GM12878 (cell line): ENCODE measurements around the gene ESRRB. TPM values are rescaled to one million over a fixed set of nuclear protein-coding genes. Genes with fewer than 3 reads are reported as not detected.

Experiments
- ATAC-seq: fragments of 200-7000 bp; cut with Tn5 transposase; 3 replicates; pipeline ENCODE4 v1.9.1; 2020; ENCODE audit warnings: mild to moderate bottlenecking, moderate library complexity
- BruUV-seq: library from RNA; stranded (reverse); fragments of 400-500 nt; replicated peaks from 2 replicates; lab custom pipeline; 2021; lab: Mats Ljungman, UMichigan
- CTCF ChIA-PET: fragments of 300-600 bp; sonication (Branson Sonifier 250); formaldehyde crosslinking; extraction: SDS; loops from one replicate; lab custom pipeline; 2021; ENCODE audit warnings: inconsistent platforms; lab: Yijun Ruan, JAX
- POLR2A ChIA-PET: fragments of 350-600 bp; formaldehyde crosslinking; extraction: SDS; loops from one replicate; lab custom pipeline; 2021; ENCODE audit warnings: inconsistent platforms; lab: Charles Lee
- RAD21 ChIA-PET: fragments of 300-600 bp; sonication (Branson Sonifier 250); formaldehyde crosslinking; loops from one replicate; lab custom pipeline; 2023; ENCODE audit warnings: antibody characterized with exemption; ENCODE audit not compliant: unreplicated experiment; lab: Charles Lee
- SMC1A ChIA-PET: fragments of 300-600 bp; sonication (Branson Sonifier 250); formaldehyde crosslinking; loops from one replicate; lab custom pipeline; 2023; ENCODE audit not compliant: unreplicated experiment, uncharacterized antibody; lab: Charles Lee
- DNase-seq: peaks from one replicate; pipeline ENCODE4 v3.0.0-alpha.2; 2011; ENCODE audit warnings: low read depth, low spot score
- FAIRE-seq: peaks from 3 replicates; lab custom pipeline; 2011; peaks lifted over from hg19 to GRCh38; lab: Jason Lieb, UNC
- H2AFZ ChIP-seq: 2 replicates; pipeline ENCODE4 v1.6.0; 2011; ENCODE audit warnings: low read depth, low read length, control low read depth; ENCODE audit not compliant: control insufficient read depth
- H3K27ac ChIP-seq: 2 replicates; pipeline ENCODE4 v1.5.1; 2011; ENCODE audit warnings: control low read depth; ENCODE audit not compliant: control insufficient read depth, insufficient read depth
- H3K27me3 ChIP-seq, 2 experiments: replicated peaks in 1 of 2; 2 replicates each; pipeline versions ENCODE4 v1.6.0 to v1.6.1; 2011; ENCODE audit warnings: low read length in 1 of 2; ENCODE audit not compliant: control insufficient read depth in 2 of 2, insufficient read depth in 2 of 2
- H3K36me3 ChIP-seq, 2 experiments: 2 replicates each; pipeline ENCODE4 v1.5.1; 2011; ENCODE audit warnings: low read length in 1 of 2; ENCODE audit not compliant: control insufficient read depth in 2 of 2, insufficient read depth in 2 of 2
- H3K4me1 ChIP-seq: 2 replicates; pipeline ENCODE4 v1.6.1; 2011; ENCODE audit warnings: mild to moderate bottlenecking, low read length, moderate library complexity, mixed read lengths; ENCODE audit not compliant: control insufficient read depth, insufficient read depth
- H3K4me2 ChIP-seq: 2 replicates; pipeline ENCODE4 v1.6.0; 2011; ENCODE audit warnings: control low read depth; ENCODE audit not compliant: control insufficient read depth, insufficient read depth
- H3K4me3 ChIP-seq: fragments of 200-600 bp; sonication (generic); 2 replicates; pipeline ENCODE4 v1.5.1; 2016
- H3K79me2 ChIP-seq: 2 replicates; pipeline ENCODE4 v1.6.0; 2011; ENCODE audit warnings: low read length; ENCODE audit not compliant: control insufficient read depth, insufficient read depth
- H3K9ac ChIP-seq: 2 replicates; pipeline ENCODE4 v1.8.0; 2011; ENCODE audit warnings: low read length, control low read depth, mixed read lengths; ENCODE audit not compliant: control insufficient read depth, insufficient read depth
- H3K9me3 ChIP-seq: replicated peaks from 3 replicates; pipeline ENCODE4 v1.5.1; 2011; ENCODE audit warnings: mild to moderate bottlenecking, low read length; ENCODE audit not compliant: control insufficient read depth, insufficient read depth
- H4K20me1 ChIP-seq: 2 replicates; pipeline ENCODE4 v1.6.0; 2011; ENCODE audit not compliant: control insufficient read depth, insufficient read depth
- E2F4 ChIP-seq: IDR thresholded peaks from 2 replicates; pipeline ENCODE4 v1.6.1; 2012; ENCODE audit warnings: low read depth, low read length, improper control_type of control experiment
- EED ChIP-seq: sonication (generic); IDR thresholded peaks from 2 replicates; pipeline ENCODE4 v1.6.1; 2016; ENCODE audit warnings: antibody characterized with exemption, low read depth
- EP300 ChIP-seq, 2 experiments: fragments of 150-350 bp in 1 of 2; IDR thresholded peaks; 2 replicates each; pipeline ENCODE4 v1.6.1; 2011 to 2012; ENCODE audit warnings: low read depth in 2 of 2, low read length in 2 of 2, borderline replicate concordance in 1 of 2, improper control_type of control experiment in 1 of 2, inconsistent platforms in 1 of 2; ENCODE audit not compliant: control insufficient read depth in 1 of 2
- HDAC6 ChIP-seq: fragments of 200-600 bp; sonication (generic); IDR thresholded peaks from one replicate; pipeline ENCODE4 v1.8.0; 2017; ENCODE audit warnings: antibody characterized with exemption; ENCODE audit not compliant: unreplicated experiment
- MEF2B ChIP-seq: fragments of 450-650 bp; IDR thresholded peaks from 2 replicates; pipeline ENCODE4 v1.6.1; 2018; ENCODE audit warnings: mild to moderate bottlenecking, moderate library complexity; ENCODE audit not compliant: partially characterized antibody, poor library complexity, severe bottlenecking
- NFIC ChIP-seq: IDR thresholded peaks from 2 replicates; pipeline ENCODE4 v1.6.1; 2012; ENCODE audit warnings: low read depth, mild to moderate bottlenecking, inconsistent platforms, low read length, moderate library complexity
- RUNX3 ChIP-seq: IDR thresholded peaks from 2 replicates; pipeline ENCODE4 v1.6.1; 2012; ENCODE audit warnings: low read length, inconsistent platforms
- WRNIP1 ChIP-seq: IDR thresholded peaks from 2 replicates; pipeline ENCODE4 v1.6.1; 2011; ENCODE audit warnings: low read depth, low read length, improper control_type of control experiment, borderline replicate concordance
- YBX1 ChIP-seq: fragments of 450-650 bp; IDR thresholded peaks from 2 replicates; pipeline ENCODE4 v1.6.1; 2016; ENCODE audit warnings: antibody characterized with exemption
- ZNF24 ChIP-seq: fragments of 450-650 bp; IDR thresholded peaks from 2 replicates; pipeline ENCODE4 v1.6.1; 2017; ENCODE audit warnings: antibody characterized with exemption, mild to moderate bottlenecking
- WGBS: methylation state at CpG from one replicate; pipeline ENCODE4 v1.1.6; 2016; ENCODE audit warnings: low lambda C conversion rate; ENCODE audit not compliant: insufficient replicate concordance, insufficient coverage; ENCODE audit errors: missing lambda C conversion rate; 5-methylcytosine and 5-hydroxymethylcytosine counted together
- in situ Hi-C: fragments of 300-500 bp; cut with MboI; formaldehyde crosslinking; loops from 9 replicates; pipeline ENCODE4 v1.14.3; 2018; ENCODE audit warnings: mixed read lengths
- intact Hi-C: fragments of 100-400 bp; cut with micrococcal nuclease; formaldehyde crosslinking; loops from one replicate; pipeline ENCODE4 v1.14.2; 2022; ENCODE audit not compliant: unreplicated experiment
- polyA plus RNA-seq, 11 experiments: library from polyadenylated mRNA; depleted of rRNA in 4 of 11; unstranded in 6 of 11; stranded (reverse) in 5 of 11; fragments of >200 nt; fragmentation: Nextera tagmentation in 4 of 11; fragmentation: Illumina TruSeq in 1 of 11; extraction: Ambion mirVana in 4 of 11; extraction: Trizol in 1 of 11; gene quantifications; 1 replicate in 1 of 11; 2 replicates in 10 of 11; pipeline versions ENCODE4 v1.2.1 to v1.2.3, GENCODE V29; 2011 to 2016; ENCODE audit warnings: inconsistent platforms in 2 of 11, missing spikeins in 2 of 11, low read depth in 1 of 11
- total RNA-seq, 4 experiments: library from RNA; depleted of rRNA in 3 of 4; stranded (reverse); fragments of >200 nt in 3 of 4; fragmentation: Illumina TruSeq in 1 of 4; extraction: Trizol in 1 of 4; gene quantifications; 2 replicates each; pipeline versions ENCODE4 v1.2.1 to v1.2.3, GENCODE V29; 2013 to 2021
- TF ChIP-seq, protein P1 (sequence below): fragments of 150-350 bp; IDR thresholded peaks from 2 replicates; pipeline ENCODE4 v1.6.1; 2016; ENCODE audit warnings: low read depth, low read length
- TF ChIP-seq, protein P2 (sequence below): IDR thresholded peaks from 2 replicates; pipeline ENCODE4 v1.6.1; 2012; ENCODE audit warnings: low read depth, low read length, improper control_type of control experiment
- TF ChIP-seq, protein P3 (sequence below), 3 experiments: IDR thresholded peaks in 2 of 3; conservative IDR thresholded peaks in 1 of 3; 2 replicates each; pipeline ENCODE4 v1.5.1; 2011; ENCODE audit warnings: low read depth in 3 of 3, low read length in 3 of 3, mild to moderate bottlenecking in 3 of 3, control low read depth in 2 of 3, moderate library complexity in 2 of 3, inconsistent platforms in 1 of 3, mixed read lengths in 1 of 3; ENCODE audit not compliant: control insufficient read depth in 2 of 3, insufficient read depth in 1 of 3; ENCODE audit errors: extremely low read depth in 1 of 3

The ESRRB gene
- total and polyA plus RNA-seq, 10 of the 15 experiments (the other 5 are each of a cell fraction or from before 2014, with no cell fraction given): 0.03 to 0.73 (median 0.11) TPM; not detected in 6

GRCh38 chr14:76380991-76381390, 5.1 kb downstream of the ESRRB start:
- H2AFZ ChIP-seq: no peak overlapping the region
- intact Hi-C loops: loop anchor here (10.0 kb wide), 2 partner anchors 264 to 476 kb away; no protein-coding TSS in a partner anchor
- POLR2A ChIA-PET: no interaction called here
- no peak overlapping the region for H3K27ac ChIP-seq
- WGBS: 69% methylated on average over 7 of the region's 7 CpGs
- no peak for DNase-seq
- TF ChIP-seq, protein P1, sequence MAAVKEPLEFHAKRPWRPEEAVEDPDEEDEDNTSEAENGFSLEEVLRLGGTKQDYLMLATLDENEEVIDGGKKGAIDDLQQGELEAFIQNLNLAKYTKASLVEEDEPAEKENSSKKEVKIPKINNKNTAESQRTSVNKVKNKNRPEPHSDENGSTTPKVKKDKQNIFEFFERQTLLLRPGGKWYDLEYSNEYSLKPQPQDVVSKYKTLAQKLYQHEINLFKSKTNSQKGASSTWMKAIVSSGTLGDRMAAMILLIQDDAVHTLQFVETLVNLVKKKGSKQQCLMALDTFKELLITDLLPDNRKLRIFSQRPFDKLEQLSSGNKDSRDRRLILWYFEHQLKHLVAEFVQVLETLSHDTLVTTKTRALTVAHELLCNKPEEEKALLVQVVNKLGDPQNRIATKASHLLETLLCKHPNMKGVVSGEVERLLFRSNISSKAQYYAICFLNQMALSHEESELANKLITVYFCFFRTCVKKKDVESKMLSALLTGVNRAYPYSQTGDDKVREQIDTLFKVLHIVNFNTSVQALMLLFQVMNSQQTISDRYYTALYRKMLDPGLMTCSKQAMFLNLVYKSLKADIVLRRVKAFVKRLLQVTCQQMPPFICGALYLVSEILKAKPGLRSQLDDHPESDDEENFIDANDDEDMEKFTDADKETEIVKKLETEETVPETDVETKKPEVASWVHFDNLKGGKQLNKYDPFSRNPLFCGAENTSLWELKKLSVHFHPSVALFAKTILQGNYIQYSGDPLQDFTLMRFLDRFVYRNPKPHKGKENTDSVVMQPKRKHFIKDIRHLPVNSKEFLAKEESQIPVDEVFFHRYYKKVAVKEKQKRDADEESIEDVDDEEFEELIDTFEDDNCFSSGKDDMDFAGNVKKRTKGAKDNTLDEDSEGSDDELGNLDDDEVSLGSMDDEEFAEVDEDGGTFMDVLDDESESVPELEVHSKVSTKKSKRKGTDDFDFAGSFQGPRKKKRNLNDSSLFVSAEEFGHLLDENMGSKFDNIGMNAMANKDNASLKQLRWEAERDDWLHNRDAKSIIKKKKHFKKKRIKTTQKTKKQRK: no peak
- TF ChIP-seq YBX1 (no peak), HDAC6 (no peak), E2F4 (no peak), WRNIP1 (no peak), MEF2B (no peak), EP300 (IDR thresholded peaks at IDR 0.05; ENCODE audit: borderline replicate concordance in 1 of 2, control insufficient read depth in 1 of 2, low read depth in 2 of 2, low read length in 2 of 2) (no peak), NFIC (no peak), ZNF24 (no peak), EED (no peak), RUNX3 (no peak)
- TF ChIP-seq, protein P2, sequence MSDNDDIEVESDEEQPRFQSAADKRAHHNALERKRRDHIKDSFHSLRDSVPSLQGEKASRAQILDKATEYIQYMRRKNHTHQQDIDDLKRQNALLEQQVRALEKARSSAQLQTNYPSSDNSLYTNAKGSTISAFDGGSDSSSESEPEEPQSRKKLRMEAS: no peak
- TF ChIP-seq, protein P3, sequence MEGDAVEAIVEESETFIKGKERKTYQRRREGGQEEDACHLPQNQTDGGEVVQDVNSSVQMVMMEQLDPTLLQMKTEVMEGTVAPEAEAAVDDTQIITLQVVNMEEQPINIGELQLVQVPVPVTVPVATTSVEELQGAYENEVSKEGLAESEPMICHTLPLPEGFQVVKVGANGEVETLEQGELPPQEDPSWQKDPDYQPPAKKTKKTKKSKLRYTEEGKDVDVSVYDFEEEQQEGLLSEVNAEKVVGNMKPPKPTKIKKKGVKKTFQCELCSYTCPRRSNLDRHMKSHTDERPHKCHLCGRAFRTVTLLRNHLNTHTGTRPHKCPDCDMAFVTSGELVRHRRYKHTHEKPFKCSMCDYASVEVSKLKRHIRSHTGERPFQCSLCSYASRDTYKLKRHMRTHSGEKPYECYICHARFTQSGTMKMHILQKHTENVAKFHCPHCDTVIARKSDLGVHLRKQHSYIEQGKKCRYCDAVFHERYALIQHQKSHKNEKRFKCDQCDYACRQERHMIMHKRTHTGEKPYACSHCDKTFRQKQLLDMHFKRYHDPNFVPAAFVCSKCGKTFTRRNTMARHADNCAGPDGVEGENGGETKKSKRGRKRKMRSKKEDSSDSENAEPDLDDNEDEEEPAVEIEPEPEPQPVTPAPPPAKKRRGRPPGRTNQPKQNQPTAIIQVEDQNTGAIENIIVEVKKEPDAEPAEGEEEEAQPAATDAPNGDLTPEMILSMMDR (IDR thresholded peaks at IDR 0.05 in 2 of 3, conservative IDR thresholded peaks at IDR 0.05 in 1 of 3; ENCODE audit: control insufficient read depth in 2 of 3, extremely low read depth in 1 of 3, insufficient read depth in 1 of 3, low read depth in 3 of 3, low read length in 3 of 3): no peak
- TF ChIP-seq, all 136 proteins: peak for 0
- Histone ChIP-seq H3K79me2 (no peaks in the 10 kb centered on the region), H3K4me3 (no peak overlapping the region), H3K27me3 (peaks cover 16 to 18% of the 10 kb centered on the region in 2 experiments), H4K20me1 (peaks cover 4% of the 10 kb centered on the region; the same call in 1 of the 2 replicates), H3K4me1 (no peaks in the 10 kb centered on the region), H3K9me3 (no peaks in the 10 kb centered on the region), H3K36me3 (no peaks in the 10 kb centered on the region), H3K9ac (no peak overlapping the region), H3K4me2 (no peak overlapping the region)
- no peak for ATAC-seq
- CTCF ChIA-PET: no interaction called here
- no TSS peak for BruUV-seq
- in situ Hi-C loops: loop anchor here (10.0 kb wide), 1 partner anchor 666 kb away; no protein-coding TSS in a partner anchor
- FAIRE-seq: no peak
- SMC1A ChIA-PET: interaction anchor here (0.6 to 0.8 kb wide), 2 partner anchors 8 to 386 kb away, joined by 3 read pairs; no protein-coding TSS in a partner anchor
- RAD21 ChIA-PET: no interaction called here
